SK-N-SH treated with all-trans-retinoic acid at 6 μM for 48 hours (cell line): ENCODE data around the gene SNAPC2.

ENCODE experiments used
- ESRRG ChIP-seq: fragments of 250-450 bp; sonication (Bioruptor Pico); IDR thresholded peaks from 2 replicates; pipeline ENCODE4 v1.6.1; 2021; ENCODE audit warnings: mild to moderate bottlenecking
- RARB ChIP-seq: fragments of 250-450 bp; sonication (Bioruptor Pico); IDR thresholded peaks from 2 replicates; pipeline ENCODE4 v1.8.0; 2021; ENCODE audit warnings: mild to moderate bottlenecking, moderate library complexity
- SNAI2 ChIP-seq: fragments of 250-450 bp; sonication (Bioruptor Pico); IDR thresholded peaks from 2 replicates; pipeline ENCODE4 v1.5.0; 2020; ENCODE audit warnings: mild to moderate bottlenecking, moderate library complexity
- TCF4 ChIP-seq: fragments of 250-450 bp; sonication (Bioruptor Pico); IDR thresholded peaks from 2 replicates; pipeline ENCODE4 v1.8.0; 2021; ENCODE audit warnings: mild to moderate bottlenecking, moderate library complexity, borderline replicate concordance
- TOX ChIP-seq: fragments of 250-450 bp; sonication (Bioruptor Pico); IDR thresholded peaks from 2 replicates; pipeline ENCODE4 v1.8.0; 2021; ENCODE audit warnings: mild to moderate bottlenecking, moderate library complexity, borderline replicate concordance
- ZFP3 ChIP-seq: fragments of 250-450 bp; sonication (Bioruptor Pico); IDR thresholded peaks from 2 replicates; pipeline ENCODE4 v1.5.0; 2020; ENCODE audit warnings: mild to moderate bottlenecking, moderate library complexity
- ZNF70 ChIP-seq: fragments of 450-650 bp; formaldehyde crosslinking; IDR thresholded peaks from 2 replicates; pipeline ENCODE4 v1.5.0; 2020; ENCODE audit warnings: mild to moderate bottlenecking, moderate library complexity
- TF ChIP-seq, protein P1 (sequence below): fragments of 250-450 bp; sonication (Bioruptor Pico); IDR thresholded peaks from 2 replicates; pipeline ENCODE4 v1.8.0; 2020; ENCODE audit warnings: mild to moderate bottlenecking, moderate library complexity, borderline replicate concordance

GRCh38 chr19:7926021-7926726 is 6.0 kb downstream of the SNAPC2 start, which contains the start of gene CTXN1:
- TF ChIP-seq, protein P1, sequence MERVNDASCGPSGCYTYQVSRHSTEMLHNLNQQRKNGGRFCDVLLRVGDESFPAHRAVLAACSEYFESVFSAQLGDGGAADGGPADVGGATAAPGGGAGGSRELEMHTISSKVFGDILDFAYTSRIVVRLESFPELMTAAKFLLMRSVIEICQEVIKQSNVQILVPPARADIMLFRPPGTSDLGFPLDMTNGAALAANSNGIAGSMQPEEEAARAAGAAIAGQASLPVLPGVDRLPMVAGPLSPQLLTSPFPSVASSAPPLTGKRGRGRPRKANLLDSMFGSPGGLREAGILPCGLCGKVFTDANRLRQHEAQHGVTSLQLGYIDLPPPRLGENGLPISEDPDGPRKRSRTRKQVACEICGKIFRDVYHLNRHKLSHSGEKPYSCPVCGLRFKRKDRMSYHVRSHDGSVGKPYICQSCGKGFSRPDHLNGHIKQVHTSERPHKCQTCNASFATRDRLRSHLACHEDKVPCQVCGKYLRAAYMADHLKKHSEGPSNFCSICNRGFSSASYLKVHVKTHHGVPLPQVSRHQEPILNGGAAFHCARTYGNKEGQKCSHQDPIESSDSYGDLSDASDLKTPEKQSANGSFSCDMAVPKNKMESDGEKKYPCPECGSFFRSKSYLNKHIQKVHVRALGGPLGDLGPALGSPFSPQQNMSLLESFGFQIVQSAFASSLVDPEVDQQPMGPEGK (CRISPR knock-in tag): no peak
- TF ChIP-seq ZNF70 (CRISPR knock-in tag) (no peak), TCF4 (CRISPR knock-in tag) (no peak), TOX (no peak), ZFP3 (CRISPR knock-in tag) (no peak), SNAI2 (no peak), RARB (no peak), ESRRG (CRISPR knock-in tag) (no peak)
